Measurements from ENCODE around the gene RPL32. TPM values are rescaled to one million over a fixed set of nuclear protein-coding genes. Genes with fewer than 3 reads are reported as not detected.
"Not testable (repeated sequence)": the region's sequence is repeated elsewhere in the genome, so short reads cannot be mapped to it uniquely, and the experiment has no call there.

The RPL32 gene
- total and polyA plus RNA-seq, 5 donors from 2014 or later = 2,250 to 3,950 (median 2,758) TPM

- Mint-ChIP-seq H3K27me3 (peaks cover 30% of the 10 kb centered on the region), H3K4me3 (peak overlapping the region in 1 of 4 donors; percentile 54)
- not testable (repeated sequence) for H3K27ac Mint-ChIP-seq; H3K27ac ChIP-seq (ENCODE audit: insufficient read depth, low read length, poor library complexity, severe bottlenecking); H3K4me1 ChIP-seq (ENCODE audit: control insufficient read depth, insufficient read depth, low read length, poor library complexity, severe bottlenecking); H3K36me3 ChIP-seq (ENCODE audit: control insufficient read depth, insufficient read depth, low read length); H3K9me3 Mint-ChIP-seq; H3K9me3 ChIP-seq (ENCODE audit: control insufficient read depth in 2 of 2, low read length in 2 of 2); H3K4me3 ChIP-seq (ENCODE audit: low read depth, low read length); ATAC-seq (ENCODE audit: low read depth in 2 of 2); H3K27me3 ChIP-seq (ENCODE audit: control insufficient read depth, insufficient read depth, low read length); H3K4me1 Mint-ChIP-seq; H3K36me3 Mint-ChIP-seq; DNase-seq
Observed at GRCh38 chr3:12787967-12788690, 53.2 kb downstream of the RPL32 start.

GRCh38 chr3:12787346-12787745, 54.0 kb downstream of the RPL32 start:
- H3K36me3 Mint-ChIP-seq; H3K9me3 ChIP-seq (ENCODE audit: control insufficient read depth in 2 of 2, low read length in 2 of 2); H3K4me1 ChIP-seq (ENCODE audit: control insufficient read depth, insufficient read depth, low read length, poor library complexity, severe bottlenecking); ATAC-seq (ENCODE audit: low read depth in 2 of 2); H3K27ac Mint-ChIP-seq; H3K4me1 Mint-ChIP-seq; H3K27me3 ChIP-seq (ENCODE audit: control insufficient read depth, insufficient read depth, low read length); H3K36me3 ChIP-seq (ENCODE audit: control insufficient read depth, insufficient read depth, low read length); H3K4me3 Mint-ChIP-seq; H3K9me3 Mint-ChIP-seq; H3K4me3 ChIP-seq (ENCODE audit: low read depth, low read length); H3K27ac ChIP-seq (ENCODE audit: insufficient read depth, low read length, poor library complexity, severe bottlenecking): not testable (repeated sequence)
- DNase-seq = peak; percentile 31 to 58 (median 40)
- H3K27me3 Mint-ChIP-seq = peaks cover 35% of the 10 kb centered on the region

- peaks cover 41% of the 10 kb centered on the region for H3K27me3 Mint-ChIP-seq
- Histone ChIP-seq H3K9me3 (ENCODE audit: control insufficient read depth in 2 of 2, low read length in 2 of 2) (no peaks in the 10 kb centered on the region), H3K4me1 (ENCODE audit: control insufficient read depth, insufficient read depth, low read length, poor library complexity, severe bottlenecking) (no peaks in the 10 kb centered on the region), H3K27ac (ENCODE audit: insufficient read depth, low read length, poor library complexity, severe bottlenecking) (no peak overlapping the region), H3K27me3 (ENCODE audit: control insufficient read depth, insufficient read depth, low read length) (peaks cover 7% of the 10 kb centered on the region), H3K36me3 (ENCODE audit: control insufficient read depth, insufficient read depth, low read length) (no peaks in the 10 kb centered on the region), H3K4me3 (ENCODE audit: low read depth, low read length) (no peak overlapping the region)
- no peak overlapping the region for H3K27ac Mint-ChIP-seq
- ATAC-seq (ENCODE audit: low read depth in 2 of 2) (no peak), DNase-seq (no peak)
- no peaks in the 10 kb centered on the region for H3K4me1 Mint-ChIP-seq
- no peak overlapping the region for H3K4me3 Mint-ChIP-seq
- no peaks in the 10 kb centered on the region for H3K36me3 Mint-ChIP-seq
- H3K9me3 Mint-ChIP-seq = no peaks in the 10 kb centered on the region
Observed at GRCh38 chr3:12785096-12785495, 56.3 kb downstream of the RPL32 start.

Other genes starting within 250 kb of the RPL32 start
- 133 TPM for gene RAF1, start 177.4 kb downstream of the RPL32 start, total RNA-seq
- gene RAF1, start 177.4 kb downstream of the RPL32 start, polyA plus RNA-seq = 10 to 100 TPM; 54.1 to 73.5 (median 66.3) TPM
- 4.4 TPM for gene TMEM40, start 82.3 kb downstream of the RPL32 start, total RNA-seq
- not detected for gene TMEM40, start 82.3 kb downstream of the RPL32 start, polyA plus RNA-seq
- gene CAND2, start 44.9 kb downstream of the RPL32 start, total RNA-seq = 0.72 TPM
- under 1 TPM; 0.63 to 0.98 (median 0.83) TPM for gene CAND2, start 44.9 kb downstream of the RPL32 start, polyA plus RNA-seq
- gene IQSEC1, start 231.9 kb upstream of the RPL32 start, total RNA-seq = 131 TPM
- 10 to 100 TPM; 17.7 to 23.7 (median 21.0) TPM for gene IQSEC1, start 231.9 kb upstream of the RPL32 start, polyA plus RNA-seq

Measured in CD4-positive, CD25-positive, alpha-beta regulatory T cell (primary cell).